Thyroid gland (tissue), 4 donors: ENCODE data around the gene PRLHR.

Experiments
- POLR2A ChIP-seq, 2 donors: fragments of 450-650 bp; IDR thresholded peaks; one replicate each; pipeline ENCODE4 v1.6.1; 2017; ENCODE audit warnings: antibody characterized with exemption in 2 of 2, mild to moderate bottlenecking in 2 of 2, moderate library complexity in 1 of 2
- TF ChIP-seq, protein P1 (sequence below), 6 experiments: fragments of 200-600 bp in 3 of 6; fragments of 450-650 bp in 3 of 6; sonication (generic) in 3 of 6; IDR thresholded peaks; one replicate each; pipeline ENCODE4 v1.5.1; 2016 to 2019; ENCODE audit warnings: antibody characterized with exemption in 6 of 6, mild to moderate bottlenecking in 2 of 6, inconsistent platforms in 1 of 6, moderate library complexity in 1 of 6

DNA sequence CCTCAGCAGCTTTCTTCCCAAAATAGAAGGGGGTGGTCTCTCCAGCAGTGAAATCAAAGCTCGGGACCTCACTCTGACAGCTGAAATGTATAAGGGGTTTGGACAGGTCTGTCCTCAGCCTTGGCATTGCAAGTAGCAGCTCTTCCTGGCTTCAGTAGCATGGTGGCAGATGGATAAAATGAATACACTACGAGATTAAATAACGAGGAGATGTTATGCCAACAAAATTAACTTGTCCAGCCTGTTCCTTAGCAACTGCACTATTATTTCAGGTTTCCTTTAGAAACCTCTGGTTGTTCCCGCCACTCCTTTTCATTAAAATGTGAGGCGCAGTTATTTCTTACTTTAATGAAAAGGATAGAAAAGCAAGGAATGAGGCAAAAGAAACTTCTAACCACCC lies 24.9 kb downstream of the PRLHR start:
- TF ChIP-seq, protein P1, sequence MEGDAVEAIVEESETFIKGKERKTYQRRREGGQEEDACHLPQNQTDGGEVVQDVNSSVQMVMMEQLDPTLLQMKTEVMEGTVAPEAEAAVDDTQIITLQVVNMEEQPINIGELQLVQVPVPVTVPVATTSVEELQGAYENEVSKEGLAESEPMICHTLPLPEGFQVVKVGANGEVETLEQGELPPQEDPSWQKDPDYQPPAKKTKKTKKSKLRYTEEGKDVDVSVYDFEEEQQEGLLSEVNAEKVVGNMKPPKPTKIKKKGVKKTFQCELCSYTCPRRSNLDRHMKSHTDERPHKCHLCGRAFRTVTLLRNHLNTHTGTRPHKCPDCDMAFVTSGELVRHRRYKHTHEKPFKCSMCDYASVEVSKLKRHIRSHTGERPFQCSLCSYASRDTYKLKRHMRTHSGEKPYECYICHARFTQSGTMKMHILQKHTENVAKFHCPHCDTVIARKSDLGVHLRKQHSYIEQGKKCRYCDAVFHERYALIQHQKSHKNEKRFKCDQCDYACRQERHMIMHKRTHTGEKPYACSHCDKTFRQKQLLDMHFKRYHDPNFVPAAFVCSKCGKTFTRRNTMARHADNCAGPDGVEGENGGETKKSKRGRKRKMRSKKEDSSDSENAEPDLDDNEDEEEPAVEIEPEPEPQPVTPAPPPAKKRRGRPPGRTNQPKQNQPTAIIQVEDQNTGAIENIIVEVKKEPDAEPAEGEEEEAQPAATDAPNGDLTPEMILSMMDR (IDR thresholded peaks at IDR 0.05) = no peak
- TF ChIP-seq POLR2A (IDR thresholded peaks at IDR 0.05) = no peak
